NCI-H1417 (cell line): ENCODE results near the gene MOV10.

Source experiments
- DNase-seq, 3 experiments: peaks; one replicate each; lab custom pipeline; 2025; lab: John Stamatoyannopoulos, UW

The MOV10 gene

GRCh38 chr1:112731451-112731850 is 57.0 kb downstream of the MOV10 start:
- DNase-seq: no peak

- DNase-seq: no peak
Observed at GRCh38 chr1:112735752-112736151, 61.3 kb downstream of the MOV10 start.

GRCh38 chr1:112737573-112737972 is 63.1 kb downstream of the MOV10 start:
- peak in 1 of 3 experiments; percentile 9 for DNase-seq

- no peak for DNase-seq
Observed at GRCh38 chr1:112743174-112744008, 68.9 kb downstream of the MOV10 start.

GRCh38 chr1:112744009-112744578 is 69.6 kb downstream of the MOV10 start:
- DNase-seq: no peak

- DNase-seq: no peak
Observed at GRCh38 chr1:112748396-112748795, 73.9 kb downstream of the MOV10 start.
